Articular chondrocyte of knee joint (primary cell): ENCODE results near the gene SPATA31A3. TPM values are rescaled to one million over a fixed set of nuclear protein-coding genes. Genes with fewer than 3 reads are reported as not detected.

Experiments
- small RNA-seq: library from RNA; depleted of rRNA; stranded (forward); fragments of <200 nt; gene quantifications from one replicate; pipeline ENCODE3, GENCODE V24; 2012
- total RNA-seq: library from RNA; depleted of rRNA; stranded (reverse); fragments of >200 nt; gene quantifications from 2 replicates; pipeline ENCODE4 v1.2.3, GENCODE V29; 2012

The SPATA31A3 gene
- total RNA-seq: not detected in 2 replicates

DNA sequence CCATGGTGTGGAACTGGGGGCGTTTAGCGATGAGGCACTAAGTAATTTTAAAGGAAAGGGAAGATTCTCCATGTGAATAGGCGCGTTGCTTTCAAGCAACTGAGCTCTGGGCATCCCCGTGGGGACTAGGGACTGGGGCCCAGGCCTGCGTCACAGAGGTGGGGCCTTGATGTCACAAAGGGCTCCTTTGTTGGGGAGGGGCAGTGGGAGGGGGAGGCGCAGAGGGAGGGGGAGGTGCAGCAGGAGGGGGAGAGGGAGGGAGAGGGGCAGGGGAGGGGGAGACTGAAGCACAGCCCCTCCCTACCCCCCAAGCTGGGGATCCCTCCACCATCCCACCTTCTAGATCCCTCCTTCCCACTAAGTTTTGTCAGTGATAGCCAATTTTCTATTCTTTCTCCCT lies at the start of gene SPATA31A3:
TSS of gene SPATA31A3 (minus strand) at position 101 of the 400 bp plus-strand sequence. CDS start at position 72, 29 bp downstream.

Small RNA genes within 50 kb of the gene (small RNA-seq; reads per million reads assigned to genes)
- gene AL353770.1 (not detected), gene AL353770.2 (not detected)

Other genes with a start within 250 kb of the SPATA31A3 start
- gene ZNF658, start 91.8 kb downstream of the SPATA31A3 start, total RNA-seq: 7.3 and 10.4 TPM in 2 replicates